ENCODE results near the gene FARP2. TPM values are rescaled to one million over a fixed set of nuclear protein-coding genes. Genes with fewer than 3 reads are reported as not detected.

Gene FARP2
- total and polyA plus RNA-seq, 4 donors, result 9.9 to 49.7 (median 27.4) TPM

- Histone ChIP-seq H3K27me3 (ENCODE audit: control insufficient read depth in 3 of 3, insufficient read depth in 3 of 3, low read length in 2 of 3) (no peaks in the 10 kb centered on the region), H3K4me3 (no peak overlapping the region), H3K9ac (ENCODE audit: insufficient read depth in 1 of 2, low read length in 2 of 2) (no peak overlapping the region), H3K4me1 (ENCODE audit: control insufficient read depth in 5 of 5, insufficient read depth in 5 of 5, low read length in 5 of 5) (no peaks in the 10 kb centered on the region), H3K36me3 (ENCODE audit: control insufficient read depth in 4 of 4, insufficient read depth in 4 of 4, low read length in 4 of 4) (no peaks in the 10 kb centered on the region), H3K9me3 (ENCODE audit: control insufficient read depth in 4 of 4, insufficient read depth in 3 of 4, low read length in 3 of 4) (no peaks in the 10 kb centered on the region), H3K27ac (ENCODE audit: low read depth in 1 of 2, low read length in 1 of 2) (no peak overlapping the region)
- no peak for DNase-seq
- TF ChIP-seq CTCF (IDR thresholded peaks at IDR 0.05; ENCODE audit: control extremely low read depth, extremely low read depth), result no peak
- no peak for ATAC-seq (ENCODE audit: insufficient read depth, low FRiP score)
- WGBS, 2 donors, result 56 to 64% methylated on average over 3 of the region's 3 CpGs
Observed at GRCh38 chr2:241454837-241455485, 98.9 kb downstream of the FARP2 start.

GRCh38 chr2:241456546-241456945, 100.5 kb downstream of the FARP2 start:
- ATAC-seq (ENCODE audit: insufficient read depth, low FRiP score), result no peak
- no peaks in the 10 kb centered on the region for H3K36me3 ChIP-seq (ENCODE audit: control insufficient read depth in 4 of 4, insufficient read depth in 4 of 4, low read length in 4 of 4)
- H3K4me1 ChIP-seq (ENCODE audit: control insufficient read depth in 5 of 5, insufficient read depth in 5 of 5, low read length in 5 of 5), result no peaks in the 10 kb centered on the region
- no peaks in the 10 kb centered on the region for H3K27me3 ChIP-seq (ENCODE audit: control insufficient read depth in 3 of 3, insufficient read depth in 3 of 3, low read length in 2 of 3)
- no peak for TF ChIP-seq CTCF (IDR thresholded peaks at IDR 0.05; ENCODE audit: control extremely low read depth, extremely low read depth)
- no peak overlapping the region for H3K9ac ChIP-seq (ENCODE audit: insufficient read depth in 1 of 2, low read length in 2 of 2)
- no peak overlapping the region for H3K4me3 ChIP-seq
- DNase-seq, result no peak
- no peak overlapping the region for H3K27ac ChIP-seq (ENCODE audit: low read depth in 1 of 2, low read length in 1 of 2)
- WGBS, 2 donors, result 84 to 87% methylated on average over 11 of the region's 11 CpGs
- no peaks in the 10 kb centered on the region for H3K9me3 ChIP-seq (ENCODE audit: control insufficient read depth in 4 of 4, insufficient read depth in 3 of 4, low read length in 3 of 4)

GRCh38 chr2:241458687-241459086, 102.6 kb downstream of the FARP2 start:
- no peak for TF ChIP-seq CTCF (IDR thresholded peaks at IDR 0.05; ENCODE audit: control extremely low read depth, extremely low read depth)
- H3K4me1 ChIP-seq (ENCODE audit: control insufficient read depth in 5 of 5, insufficient read depth in 5 of 5, low read length in 5 of 5), result peaks cover 0 to 3% (median 0%) of the 10 kb centered on the region in 5 donors
- H3K9me3 ChIP-seq (ENCODE audit: control insufficient read depth in 4 of 4, insufficient read depth in 3 of 4, low read length in 3 of 4), result no peaks in the 10 kb centered on the region
- no peak for DNase-seq
- WGBS, 2 donors, result 93 to 99% methylated on average over 5 of the region's 5 CpGs
- H3K27ac ChIP-seq (ENCODE audit: low read depth in 1 of 2, low read length in 1 of 2), result no peak overlapping the region
- H3K27me3 ChIP-seq (ENCODE audit: control insufficient read depth in 3 of 3, insufficient read depth in 3 of 3, low read length in 2 of 3), result no peaks in the 10 kb centered on the region
- ATAC-seq (ENCODE audit: insufficient read depth, low FRiP score), result no peak
- H3K4me3 ChIP-seq, result no peak overlapping the region
- H3K36me3 ChIP-seq (ENCODE audit: control insufficient read depth in 4 of 4, insufficient read depth in 4 of 4, low read length in 4 of 4), result peaks cover 0 to 3% (median 0%) of the 10 kb centered on the region in 4 donors
- no peak overlapping the region for H3K9ac ChIP-seq (ENCODE audit: insufficient read depth in 1 of 2, low read length in 2 of 2)

GRCh38 chr2:241459520-241459919, 103.4 kb downstream of the FARP2 start:
- no peak overlapping the region for H3K27ac ChIP-seq (ENCODE audit: low read depth in 1 of 2, low read length in 1 of 2)
- DNase-seq (no peak), ATAC-seq (ENCODE audit: insufficient read depth, low FRiP score) (no peak)
- H3K36me3 ChIP-seq (ENCODE audit: control insufficient read depth in 4 of 4, insufficient read depth in 4 of 4, low read length in 4 of 4), result peaks cover 0 to 8% (median 0%) of the 10 kb centered on the region in 4 donors
- H3K4me1 ChIP-seq (ENCODE audit: control insufficient read depth in 5 of 5, insufficient read depth in 5 of 5, low read length in 5 of 5), result peaks cover 0 to 3% (median 0%) of the 10 kb centered on the region in 5 donors
- H3K27me3 ChIP-seq (ENCODE audit: control insufficient read depth in 3 of 3, insufficient read depth in 3 of 3, low read length in 2 of 3), result no peaks in the 10 kb centered on the region
- no peaks in the 10 kb centered on the region for H3K9me3 ChIP-seq (ENCODE audit: control insufficient read depth in 4 of 4, insufficient read depth in 3 of 4, low read length in 3 of 4)
- H3K4me3 ChIP-seq, result no peak overlapping the region
- H3K9ac ChIP-seq (ENCODE audit: insufficient read depth in 1 of 2, low read length in 2 of 2), result no peak overlapping the region
- TF ChIP-seq CTCF (IDR thresholded peaks at IDR 0.05; ENCODE audit: control extremely low read depth, extremely low read depth), result no peak
- 96% methylated on average over 13 of the region's 13 CpGs for WGBS, 2 donors

Data from lung (tissue), 12 donors.